ENCODE results near the gene NIPBL.
"Not testable (repeated sequence)": the region's sequence is repeated elsewhere in the genome, so short reads cannot be mapped to it uniquely, and the experiment has no call there.

Gene NIPBL

GRCh38 chr5:37090123-37090726 is 213.7 kb downstream of the NIPBL start:
- DNase-seq, result no peak

- no peak for DNase-seq
These were observed 214.2 kb downstream of the NIPBL start for GRCh38 chr5:37090781-37091180.

GRCh38 chr5:37093795-37094194 is 217.2 kb downstream of the NIPBL start:
- DNase-seq, result not testable (repeated sequence)

- not testable (repeated sequence) for DNase-seq
These were observed 222.7 kb downstream of the NIPBL start for GRCh38 chr5:37099267-37099666.

GRCh38 chr5:37103302-37103701 is 226.7 kb downstream of the NIPBL start:
- no peak for DNase-seq

GRCh38 chr5:37109338-37109737 is 232.8 kb downstream of the NIPBL start:
- DNase-seq, result no peak

- no peak for DNase-seq
These were observed 233.6 kb downstream of the NIPBL start for GRCh38 chr5:37110135-37110534.

- no peak for DNase-seq
These were observed 235.1 kb downstream of the NIPBL start for GRCh38 chr5:37111426-37112382.

- DNase-seq, result no peak
These were observed 235.9 kb downstream of the NIPBL start for GRCh38 chr5:37112383-37112991.

All from C1 segment of cervical spinal cord (tissue), 14 donors.